Psoas muscle (tissue), 8 donors: ENCODE results near the gene C10orf71. TPM values are rescaled to one million over a fixed set of nuclear protein-coding genes. Genes with fewer than 3 reads are reported as not detected.
A peak's percentile ranks its signal among the peaks of the same experiment; 100 is the strongest.

Source experiments
- ATAC-seq, 4 donors: fragments of 200-7000 bp; cut with Tn5 transposase; one replicate each; pipeline ENCODE4 v1.9.1; 2020; ENCODE audit warnings: moderate library complexity in 3 of 4, mild to moderate bottlenecking in 2 of 4
- DNase-seq, 2 donors: peaks; one replicate each; pipeline ENCODE4 v3.0.0-alpha.2; 2020
- H3K27ac ChIP-seq: fragments of 200-600 bp; one replicate; pipeline ENCODE4 v1.8.0; 2022
- H3K27me3 ChIP-seq, 3 donors: fragments of 200-600 bp in 1 of 3; one replicate each; pipeline versions ENCODE4 v1.6.1 to v1.8.0; 2013 to 2022; ENCODE audit warnings: low read length in 2 of 3, mild to moderate bottlenecking in 2 of 3, moderate library complexity in 1 of 3; ENCODE audit not compliant: insufficient read depth in 3 of 3
- H3K36me3 ChIP-seq, 2 donors: fragments of 200-600 bp in 1 of 2; one replicate each; pipeline versions ENCODE4 v1.6.1 to v1.8.0; 2013 to 2022; ENCODE audit warnings: low read depth in 1 of 2, mild to moderate bottlenecking in 1 of 2, moderate library complexity in 1 of 2; ENCODE audit not compliant: insufficient read depth in 1 of 2
- H3K4me1 ChIP-seq: fragments of 200-600 bp; one replicate; pipeline ENCODE4 v1.8.0; 2022
- H3K4me3 ChIP-seq: fragments of 200-600 bp; one replicate; pipeline ENCODE4 v1.8.0; 2022; ENCODE audit warnings: mild to moderate bottlenecking
- H3K9me3 ChIP-seq: fragments of 200-600 bp; one replicate; pipeline ENCODE4 v1.8.0; 2022
- WGBS, 3 donors: extraction: QIAGEN DNeasy Blood & Tissue Kit; methylation state at CpG; one replicate each; pipeline versions ENCODE4 v1.1.6 to v1.1.7; 2013; 5-methylcytosine and 5-hydroxymethylcytosine counted together
- intact Hi-C, 2 donors: fragments of 100-400 bp; cut with DNase I; formaldehyde crosslinking; loops; one replicate each; pipeline versions ENCODE4 v1.11.0 to v1.14.2; 2022
- polyA plus RNA-seq, 3 donors: library from polyadenylated mRNA; stranded (reverse); fragments of 200-250 nt; gene quantifications; one replicate each; pipeline ENCODE4 v1.2.3, GENCODE V29; 2013
- total RNA-seq, 4 donors: library from RNA; stranded (reverse); fragmentation: NEBNext Ultra II Directional in 2 of 4; extraction: Animal tissue kit (Norgen Biotek cat#: 25700) in 2 of 4; gene quantifications; one replicate each; pipeline versions ENCODE4 v1.2.1 to v1.2.4, GENCODE V29; 2021 to 2023
- TF ChIP-seq, protein P1 (sequence below): fragments of 200-600 bp; IDR thresholded peaks from one replicate; pipeline ENCODE4 v1.8.0; 2022; ENCODE audit warnings: antibody characterized with exemption
- donor health status: healthy with polysubstance abuse.
- donor health status: DM: no; HTN: no; CAD: no; lungs with moderate emphysema.
- donor health status: Bipolar disorder and iron deficiency.
- donor health status: healthy.
- donor health status: DM: yes; HTN: yes; CAD: no.
- donor health status: DM: no; HTN: no; CAD: no.
- donor health status: DM: no; HTN: no; CAD: no.
- donor health status: DM: yes; HTN: yes; CAD: no.

The C10orf71 gene
- total and polyA plus RNA-seq, 7 donors, result 4.2 to 356 (median 83.8) TPM

DNA sequence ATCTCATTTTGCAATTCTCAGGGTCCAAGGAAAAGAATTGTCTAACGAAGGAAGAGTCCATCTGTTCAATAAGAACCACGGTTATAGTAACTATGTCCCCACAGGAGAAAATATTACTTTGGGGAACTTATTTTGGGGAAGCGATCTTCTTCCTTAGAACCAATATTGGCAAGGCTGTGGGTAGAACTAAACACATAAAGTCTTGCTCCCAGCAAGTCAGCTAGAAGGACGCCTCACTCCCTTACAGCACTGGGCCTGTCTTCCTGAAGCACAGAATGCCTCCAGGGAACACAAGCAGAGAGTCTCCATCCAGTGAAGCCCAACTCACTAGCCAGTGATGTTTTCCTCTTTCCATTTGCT lies 30.2 kb downstream of the C10orf71 start:
- DNase-seq, result no peak
- TF ChIP-seq, protein P1, sequence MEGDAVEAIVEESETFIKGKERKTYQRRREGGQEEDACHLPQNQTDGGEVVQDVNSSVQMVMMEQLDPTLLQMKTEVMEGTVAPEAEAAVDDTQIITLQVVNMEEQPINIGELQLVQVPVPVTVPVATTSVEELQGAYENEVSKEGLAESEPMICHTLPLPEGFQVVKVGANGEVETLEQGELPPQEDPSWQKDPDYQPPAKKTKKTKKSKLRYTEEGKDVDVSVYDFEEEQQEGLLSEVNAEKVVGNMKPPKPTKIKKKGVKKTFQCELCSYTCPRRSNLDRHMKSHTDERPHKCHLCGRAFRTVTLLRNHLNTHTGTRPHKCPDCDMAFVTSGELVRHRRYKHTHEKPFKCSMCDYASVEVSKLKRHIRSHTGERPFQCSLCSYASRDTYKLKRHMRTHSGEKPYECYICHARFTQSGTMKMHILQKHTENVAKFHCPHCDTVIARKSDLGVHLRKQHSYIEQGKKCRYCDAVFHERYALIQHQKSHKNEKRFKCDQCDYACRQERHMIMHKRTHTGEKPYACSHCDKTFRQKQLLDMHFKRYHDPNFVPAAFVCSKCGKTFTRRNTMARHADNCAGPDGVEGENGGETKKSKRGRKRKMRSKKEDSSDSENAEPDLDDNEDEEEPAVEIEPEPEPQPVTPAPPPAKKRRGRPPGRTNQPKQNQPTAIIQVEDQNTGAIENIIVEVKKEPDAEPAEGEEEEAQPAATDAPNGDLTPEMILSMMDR, result no peak
- Histone ChIP-seq H3K9me3 (no peaks in the 10 kb centered on the region), H3K36me3 (peaks cover 0 to 29% of the 10 kb centered on the region in 2 donors), H3K4me3 (no peak overlapping the region), H3K27me3 (no peaks in the 10 kb centered on the region), H3K27ac (no peak overlapping the region), H3K4me1 (no peaks in the 10 kb centered on the region)
- intact Hi-C loops, result no loop called here
- no peak for ATAC-seq
- 68 to 81% (median 76%) methylated on average over 4 of the region's 4 CpGs for WGBS, 3 donors

DNA sequence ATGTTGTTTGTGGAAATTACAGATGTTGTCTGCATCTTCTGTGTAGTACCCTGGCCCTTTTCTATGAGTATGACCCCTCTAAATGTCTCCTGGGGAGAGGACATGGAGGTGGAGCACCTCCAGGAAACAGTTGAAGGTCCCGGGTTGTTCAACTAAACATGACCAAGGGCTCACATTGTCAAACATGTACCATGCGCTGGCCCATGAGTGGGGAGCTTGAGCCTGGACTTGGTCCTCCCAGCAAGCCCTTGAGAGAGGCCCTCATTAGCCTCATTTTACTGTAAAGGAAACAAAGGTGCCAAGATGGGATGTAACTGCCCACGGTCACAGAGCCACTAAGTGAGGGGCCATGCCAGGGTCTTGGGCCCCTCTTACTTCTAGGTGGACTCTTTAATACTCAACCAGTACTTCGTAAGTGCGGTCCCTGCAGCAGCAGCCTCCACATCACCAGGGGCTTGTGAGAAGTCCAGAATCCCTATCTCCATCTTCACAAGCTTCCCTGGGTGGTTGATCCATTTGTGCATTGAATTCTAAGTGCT lies 31.2 kb downstream of the C10orf71 start:
- H3K9me3 ChIP-seq, result no peaks in the 10 kb centered on the region
- intact Hi-C loops, result no loop called here
- no peaks in the 10 kb centered on the region for H3K27me3 ChIP-seq
- H3K4me3 ChIP-seq, result no peak overlapping the region
- peaks cover 0 to 18% of the 10 kb centered on the region in 2 donors for H3K36me3 ChIP-seq
- WGBS, 3 donors, result 60 to 82% (median 72%) methylated on average over 5 of the region's 5 CpGs
- TF ChIP-seq, protein P1, result no peak
- ATAC-seq (no peak), DNase-seq (no peak)
- H3K27ac ChIP-seq, result no peak overlapping the region
- H3K4me1 ChIP-seq, result no peaks in the 10 kb centered on the region

DNA sequence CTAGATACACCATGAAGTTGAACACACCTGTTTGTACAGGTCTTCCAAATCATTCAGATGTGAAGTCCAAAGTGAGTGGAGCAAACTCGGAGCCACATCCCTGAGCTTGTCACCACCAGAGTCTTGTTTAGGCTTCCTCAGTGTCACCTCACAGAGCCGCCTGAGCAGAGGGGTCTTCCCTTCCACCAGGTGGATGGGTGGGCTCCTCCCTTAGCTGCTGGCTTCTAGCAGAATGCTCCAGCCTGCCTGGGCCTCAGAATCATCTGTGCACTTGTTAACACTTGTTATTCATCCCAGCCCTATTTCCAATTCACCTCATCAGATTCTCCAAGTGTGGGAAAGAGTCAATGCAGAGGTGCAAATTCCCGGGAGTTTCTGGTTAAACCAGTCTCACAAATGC lies 32.5 kb downstream of the C10orf71 start:
- peak in 1 of 4 donors; percentile 18 for ATAC-seq
- no peaks in the 10 kb centered on the region for H3K9me3 ChIP-seq
- H3K4me1 ChIP-seq, result no peaks in the 10 kb centered on the region
- no peak overlapping the region for H3K4me3 ChIP-seq
- no peak overlapping the region for H3K27ac ChIP-seq
- 70 to 91% (median 75%) methylated on average over 3 of the region's 3 CpGs for WGBS, 3 donors
- H3K27me3 ChIP-seq, result no peaks in the 10 kb centered on the region
- TF ChIP-seq, protein P1, result no peak
- H3K36me3 ChIP-seq, result peaks cover 0 to 6% of the 10 kb centered on the region in 2 donors
- DNase-seq, result no peak
- intact Hi-C loops, result no loop called here

DNA sequence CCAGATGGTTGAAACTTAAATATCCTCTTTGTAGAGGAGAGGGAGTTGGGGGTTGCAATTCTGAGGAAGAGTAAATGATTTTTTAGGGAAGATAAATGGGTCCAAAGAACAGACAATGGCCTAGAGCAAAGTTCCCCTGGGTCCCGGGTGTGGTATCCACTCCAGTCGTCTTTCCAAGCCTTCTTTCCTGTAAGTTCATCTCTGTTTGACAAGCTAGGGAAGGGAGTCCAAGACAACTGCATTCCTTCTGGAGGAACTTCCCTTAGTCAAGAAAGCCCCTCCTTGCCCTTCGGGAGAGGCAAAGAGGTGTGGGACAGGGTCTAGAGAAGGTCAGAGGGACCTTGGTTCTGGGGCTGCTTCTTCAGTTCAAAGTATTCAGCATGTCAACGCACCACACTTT lies 33.4 kb downstream of the C10orf71 start:
- H3K4me1 ChIP-seq, result no peaks in the 10 kb centered on the region

More for the DNA sequence above, 33.4 kb downstream of the C10orf71 start:
- Histone ChIP-seq H3K9me3 (no peaks in the 10 kb centered on the region), H3K4me3 (no peak overlapping the region), H3K27me3 (no peaks in the 10 kb centered on the region), H3K27ac (no peak overlapping the region), H3K36me3 (peaks cover 0 to 3% of the 10 kb centered on the region in 2 donors)
- peak in 1 of 4 donors; percentile 9 for ATAC-seq
- TF ChIP-seq, protein P1, result no peak
- 65 to 71% (median 71%) methylated on average over 4 of the region's 4 CpGs for WGBS, 3 donors
- DNase-seq, result no peak
- intact Hi-C loops, result no loop called here
